ENCODE measurements around the gene ADGRB3. TPM values are rescaled to one million over a fixed set of nuclear protein-coding genes. Genes with fewer than 3 reads are reported as not detected.

The ADGRB3 gene
- total RNA-seq (2022; extraction: Qiagen RNA extraction; ENCODE audit: low read depth), result not detected in 5 replicates

GRCh38 chr6:68634726-68635411 lies at the start of gene ADGRB3:
Gene ADGRB3 (plus strand): TSS chr6:68635282. CDS start chr6:68638676, 3,394 bp downstream.

All from A549 treated with CpdA at 1 μM for 4 hours (cell line).